Endothelial cell of umbilical vein (primary cell): ENCODE measurements around the gene F2. TPM values are rescaled to one million over a fixed set of nuclear protein-coding genes. Genes with fewer than 3 reads are reported as not detected.

ENCODE experiments used
- BruUV-seq: library from RNA; stranded (reverse); fragments of 400-500 nt; replicated peaks from 2 replicates; lab custom pipeline; 2021; lab: Mats Ljungman, UMichigan
- CTCF ChIA-PET: fragments of 300-600, 350-600 bp; sonication (Branson Sonifier 250); formaldehyde crosslinking; loops from one replicate; lab custom pipeline; 2021; ENCODE audit warnings: antibody characterized with exemption, inconsistent platforms; lab: Charles Lee
- POLR2A ChIA-PET: fragments of 300-600, 350-600 bp; sonication (Branson Sonifier 250); formaldehyde crosslinking; loops from one replicate; lab custom pipeline; 2021; ENCODE audit warnings: antibody characterized with exemption, inconsistent platforms; lab: Charles Lee
- DNase-seq: peaks from one replicate; pipeline ENCODE4 v3.0.0-alpha.2; 2011; ENCODE audit warnings: low read depth, low spot score
- FAIRE-seq: peaks from 2 replicates; lab custom pipeline; 2011; peaks lifted over from hg19 to GRCh38; lab: Jason Lieb, UNC
- H2AFZ ChIP-seq: 2 replicates; pipeline ENCODE4 v1.6.0; 2012; ENCODE audit warnings: low read depth, low read length, control low read depth, inconsistent platforms
- H3K27ac ChIP-seq: 2 replicates; pipeline ENCODE4 v1.5.1; 2011; ENCODE audit warnings: low read depth, mild to moderate bottlenecking, control low read depth, low read length, moderate library complexity; ENCODE audit not compliant: insufficient read depth
- H3K27me3 ChIP-seq, 2 experiments: 2 replicates each; pipeline versions ENCODE4 v1.6.0 to v1.6.1; 2011; ENCODE audit warnings: low read length in 2 of 2, mixed read lengths in 1 of 2; ENCODE audit not compliant: control insufficient read depth in 2 of 2, insufficient read depth in 2 of 2
- H3K36me3 ChIP-seq, 2 experiments: 2 replicates in 1 of 2; 3 replicates in 1 of 2; pipeline ENCODE4 v1.5.1; 2011; ENCODE audit warnings: low read length in 2 of 2, mild to moderate bottlenecking in 1 of 2, moderate library complexity in 1 of 2; ENCODE audit not compliant: control insufficient read depth in 2 of 2, insufficient read depth in 2 of 2; ENCODE audit errors: extremely low read depth in 1 of 2
- H3K4me1 ChIP-seq: 3 replicates; pipeline ENCODE4 v1.5.1; 2011; ENCODE audit warnings: mild to moderate bottlenecking, low read length; ENCODE audit not compliant: control insufficient read depth, insufficient read depth; ENCODE audit errors: extremely low read depth
- H3K4me2 ChIP-seq: 2 replicates; pipeline ENCODE4 v1.6.1; 2011; ENCODE audit warnings: low read length, control low read depth, mixed read lengths; ENCODE audit not compliant: insufficient read depth
- H3K4me3 ChIP-seq, 3 experiments: fragments of 200-600 bp in 1 of 3; sonication (generic), shearing (Covaris generic) in 1 of 3; replicated peaks in 1 of 3; 2 replicates each; pipeline ENCODE4 v1.5.1; 2011 to 2016; ENCODE audit warnings: control low read depth in 3 of 3, low read length in 3 of 3, mild to moderate bottlenecking in 2 of 3, inconsistent platforms in 1 of 3, low read depth in 1 of 3, moderate library complexity in 1 of 3; ENCODE audit not compliant: insufficient read depth in 1 of 3
- H3K79me2 ChIP-seq: 2 replicates; pipeline ENCODE4 v1.6.0; 2012; ENCODE audit warnings: low read length, inconsistent platforms; ENCODE audit not compliant: control insufficient read depth, insufficient read depth
- H3K9ac ChIP-seq: replicated peaks from 2 replicates; pipeline ENCODE3; 2011; ENCODE audit warnings: low read length, control low read depth; ENCODE audit not compliant: insufficient read depth; ENCODE audit errors: extremely low read depth
- H3K9me1 ChIP-seq: replicated peaks from 3 replicates; pipeline ENCODE4 v1.6.0; 2011; ENCODE audit warnings: mild to moderate bottlenecking, low read length; ENCODE audit not compliant: control insufficient read depth, insufficient read depth; ENCODE audit errors: extremely low read depth
- H3K9me3 ChIP-seq: replicated peaks from 2 replicates; pipeline ENCODE4 v1.5.1; 2012; ENCODE audit warnings: low read length, inconsistent platforms; ENCODE audit not compliant: control insufficient read depth, insufficient read depth
- H4K20me1 ChIP-seq: replicated peaks from 2 replicates; pipeline ENCODE3; 2011; ENCODE audit warnings: mild to moderate bottlenecking, low read length; ENCODE audit not compliant: control insufficient read depth, insufficient read depth; ENCODE audit errors: extremely low read depth
- CTCF ChIP-seq, 2 donors: IDR thresholded peaks; 1 replicate in 1 of 2; 2 replicates in 1 of 2; pipeline ENCODE4 v1.5.1; 2011; ENCODE audit warnings: low read length in 2 of 2, mild to moderate bottlenecking in 2 of 2, moderate library complexity in 2 of 2, control low read depth in 1 of 2, inconsistent platforms in 1 of 2, low read depth in 1 of 2; ENCODE audit not compliant: insufficient read depth in 1 of 2; ENCODE audit errors: extremely low read depth in 1 of 2
- EZH2 ChIP-seq: IDR thresholded peaks from 2 replicates; pipeline ENCODE4 v1.6.1; 2012; ENCODE audit warnings: borderline replicate concordance, low read depth, mild to moderate bottlenecking, moderate library complexity, low read length, inconsistent platforms; ENCODE audit not compliant: severe bottlenecking
- FOS ChIP-seq: IDR thresholded peaks from 2 replicates; pipeline ENCODE4 v1.6.1; 2011; ENCODE audit warnings: mild to moderate bottlenecking, low read length, moderate library complexity, borderline replicate concordance; ENCODE audit not compliant: insufficient read depth
- GATA2 ChIP-seq: IDR thresholded peaks from 2 replicates; pipeline ENCODE4 v1.7.0; 2011; ENCODE audit warnings: low read depth, mild to moderate bottlenecking, moderate library complexity, mixed read lengths, low read length; ENCODE audit not compliant: insufficient read length, insufficient read depth
- JUN ChIP-seq: IDR thresholded peaks from 2 replicates; pipeline ENCODE4 v1.6.1; 2011; ENCODE audit warnings: borderline replicate concordance, low read depth; ENCODE audit not compliant: insufficient read length, insufficient read depth
- MAX ChIP-seq: IDR thresholded peaks from 2 replicates; pipeline ENCODE4 v1.6.1; 2011; ENCODE audit not compliant: insufficient read depth, insufficient read length
- MYC ChIP-seq: IDR thresholded peaks from one replicate; pipeline ENCODE4 v1.6.1; 2011; ENCODE audit warnings: mild to moderate bottlenecking, low read depth, low read length
- POLR2A ChIP-seq: IDR thresholded peaks from 2 replicates; pipeline ENCODE4 v1.6.1; 2012; ENCODE audit warnings: low read depth, mild to moderate bottlenecking, control low read depth, low read length
- POLR2AphosphoS5 ChIP-seq: IDR thresholded peaks from 2 replicates; pipeline ENCODE4 v1.6.1; 2012; ENCODE audit warnings: low read depth, mild to moderate bottlenecking, control low read depth, low read length, moderate library complexity; ENCODE audit not compliant: insufficient read depth
- dilution Hi-C: fragments of 300-500 bp; cut with MboI; formaldehyde crosslinking; loops from one replicate; pipeline ENCODE4 v1.15.0; 2019; ENCODE audit warnings: low sequenced_read_pairs; ENCODE audit not compliant: extremely low pct_ligation_motif_present
- intact Hi-C: fragments of 100-400 bp; cut with micrococcal nuclease; formaldehyde crosslinking; loops from one replicate; pipeline ENCODE4 v1.10.0; 2022
- polyA plus RNA-seq, 4 experiments: library from polyadenylated mRNA; depleted of rRNA in 3 of 4; stranded (reverse) in 3 of 4; unstranded in 1 of 4; fragments of >200 nt; gene quantifications; 2 replicates each; pipeline versions ENCODE4 v1.2.1 to v1.2.3, GENCODE V29; 2011 to 2012; ENCODE audit warnings: missing spikeins in 1 of 4
- total RNA-seq: library from RNA; stranded (reverse); gene quantifications from 2 replicates; pipeline ENCODE4 v1.2.3, GENCODE V29; 2021

F2 gene
- total and polyA plus RNA-seq, 2 donors (not counting 3 experiments of a cell fraction or from before 2014, with no cell fraction given): 0.04 TPM; not detected in 1

GRCh38 chr11:46675949-46676348, 43.1 kb upstream of the F2 start:
- FAIRE-seq (no peak), DNase-seq (no peak)
- Histone ChIP-seq H3K4me1 (no peaks in the 10 kb centered on the region), H4K20me1 (no peaks in the 10 kb centered on the region), H3K9me3 (no peaks in the 10 kb centered on the region), H3K27ac (no peak overlapping the region), H3K36me3 (peaks cover 2 to 44% of the 10 kb centered on the region in 2 experiments), H3K9ac (no peak overlapping the region), H3K4me3 (no peak overlapping the region), H3K27me3 (no peaks in the 10 kb centered on the region), H2AFZ (no peak overlapping the region), H3K9me1 (no peaks in the 10 kb centered on the region), H3K79me2 (no peaks in the 10 kb centered on the region), H3K4me2 (no peak overlapping the region)
- dilution Hi-C loops: no loop called here
- intact Hi-C loops: no loop called here
- ChIA-PET CTCF (no interaction called here), POLR2A (no interaction called here)
- BruUV-seq: no TSS peak
- TF ChIP-seq EZH2 (no peak), POLR2AphosphoS5 (no peak)

- Histone ChIP-seq H3K4me1 (no peaks in the 10 kb centered on the region), H3K27ac (no peak overlapping the region), H3K9me3 (no peaks in the 10 kb centered on the region), H3K9me1 (no peaks in the 10 kb centered on the region), H3K4me3 (no peak overlapping the region), H3K36me3 (peaks cover 0 to 43% of the 10 kb centered on the region in 2 experiments), H4K20me1 (no peaks in the 10 kb centered on the region), H2AFZ (no peak overlapping the region), H3K79me2 (no peaks in the 10 kb centered on the region), H3K9ac (no peak overlapping the region), H3K27me3 (no peaks in the 10 kb centered on the region), H3K4me2 (no peak overlapping the region)
- FAIRE-seq: peak; percentile 54
- no TSS peak for BruUV-seq
- intact Hi-C loops: no loop called here
- TF ChIP-seq POLR2AphosphoS5 (no peak), EZH2 (no peak), FOS (no peak), POLR2A (no peak), CTCF (IDR thresholded peaks at IDR 0.05; ENCODE audit: extremely low read depth in 1 of 2, insufficient read depth in 1 of 2, low read depth in 1 of 2, low read length in 2 of 2) (no peak), MAX (no peak), JUN (no peak), GATA2 (no peak), MYC (no peak)
- no peak for DNase-seq
- ChIA-PET CTCF (no interaction called here), POLR2A (interaction anchor here (0.5 kb wide), 1 partner anchor 17 kb away, joined by 5 read pairs; no protein-coding TSS in a partner anchor)
- dilution Hi-C loops: no loop called here
Measured at GRCh38 chr11:46676436-46677158, 42.4 kb upstream of the F2 start.
